Left ventricle myocardium superior (tissue), 1 donor: ENCODE results near the gene MIDN. TPM values are rescaled to one million over a fixed set of nuclear protein-coding genes. Genes with fewer than 3 reads are reported as not detected.

Experiments used
- ATAC-seq: fragments of 200-7000 bp; cut with Tn5 transposase; one replicate; pipeline ENCODE4 v1.9.1; 2020; ENCODE audit warnings: mild to moderate bottlenecking, moderate library complexity
- DNase-seq: peaks from one replicate; pipeline ENCODE4 v3.0.0-alpha.2; 2020
- intact Hi-C: fragments of 100-400 bp; cut with micrococcal nuclease; formaldehyde crosslinking; loops from one replicate; pipeline ENCODE4 v1.11.0; 2022
- total RNA-seq: library from RNA; stranded (reverse); fragmentation: NEBNext Ultra II Directional; extraction: Animal tissue kit (Norgen Biotek cat#: 25700); gene quantifications from one replicate; pipeline ENCODE4 v1.2.1, GENCODE V29; 2021
- donor health status: DM: no; HTN: yes; CAD: no; lungs with severe emphysema.

The MIDN gene
- total RNA-seq, 1 donor from 2014 or later, result 59.7 TPM

DNA sequence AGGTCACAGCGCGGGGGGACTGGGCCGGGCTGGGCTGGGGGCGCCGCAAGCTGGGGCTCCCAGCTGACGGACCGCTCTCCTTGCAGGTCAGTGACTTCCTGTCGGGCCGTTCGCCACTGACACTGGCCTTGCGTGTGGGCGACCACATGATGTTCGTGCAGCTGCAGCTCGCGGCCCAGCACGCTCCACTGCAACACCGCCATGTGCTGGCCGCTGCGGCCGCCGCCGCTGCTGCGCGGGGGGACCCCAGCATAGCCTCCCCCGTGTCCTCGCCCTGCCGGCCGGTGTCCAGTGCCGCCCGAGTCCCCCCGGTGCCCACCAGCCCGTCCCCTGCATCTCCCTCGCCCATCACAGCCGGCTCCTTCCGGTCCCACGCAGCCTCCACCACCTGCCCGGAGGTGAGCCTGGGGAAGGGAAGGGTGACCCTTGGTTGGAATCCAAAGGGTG, 5.7 kb downstream of the MIDN start:
- intact Hi-C loops, result no loop called here
- ATAC-seq, result no peak
- DNase-seq, result peak; percentile 72

GRCh38 chr19:1254530-1255185, 6.3 kb downstream of the MIDN start:
- DNase-seq (peak; percentile 39), ATAC-seq (no peak)
- intact Hi-C loops, result no loop called here

DNA sequence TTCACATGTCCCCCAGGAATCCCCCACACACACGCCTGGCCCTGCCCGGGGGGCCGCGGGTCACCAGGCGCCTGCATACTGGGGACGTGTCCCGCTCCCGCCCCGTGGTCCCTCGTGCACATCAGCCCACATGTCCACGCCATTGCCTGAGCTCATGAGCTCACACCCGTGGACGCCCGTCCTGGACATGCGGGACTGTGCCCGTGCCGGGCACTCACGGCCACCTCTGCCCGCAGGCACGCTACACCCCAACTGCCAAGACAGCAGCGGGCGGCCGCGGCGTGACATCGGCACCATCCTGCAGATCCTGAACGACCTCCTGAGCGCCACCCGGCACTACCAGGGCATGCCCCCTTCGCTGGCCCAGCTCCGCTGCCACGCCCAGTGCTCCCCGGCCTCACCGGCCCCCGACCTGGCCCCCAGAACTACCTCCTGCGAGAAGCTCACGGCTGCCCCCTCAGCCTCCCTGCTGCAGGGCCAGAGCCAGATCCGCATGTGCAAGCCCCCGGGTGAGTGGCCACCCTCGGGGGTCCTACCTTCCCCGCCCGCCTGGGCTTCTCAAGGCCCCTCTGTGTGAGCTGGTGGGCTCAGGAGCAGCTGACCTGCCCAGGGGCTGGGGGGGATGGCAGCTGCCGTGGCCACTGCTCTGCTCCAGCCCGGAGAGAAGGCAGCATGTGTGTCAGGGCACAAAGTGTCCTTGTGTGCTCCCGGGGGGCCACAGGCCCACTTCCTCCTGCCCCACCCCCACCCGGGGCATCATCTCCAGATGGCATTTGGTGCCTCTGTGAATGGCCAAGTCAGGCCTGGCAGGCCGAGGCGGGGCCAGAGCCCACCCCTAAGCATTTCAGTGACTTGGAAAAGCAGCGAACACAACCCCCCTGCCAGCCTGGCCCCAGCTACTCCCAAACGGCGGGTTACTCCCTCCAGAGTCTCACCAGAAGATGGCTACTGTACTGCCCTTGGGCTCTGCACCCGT, 7.1 kb downstream of the MIDN start:
- intact Hi-C loops, result no loop called here
- ATAC-seq (no peak), DNase-seq (peak; percentile 41)

DNA sequence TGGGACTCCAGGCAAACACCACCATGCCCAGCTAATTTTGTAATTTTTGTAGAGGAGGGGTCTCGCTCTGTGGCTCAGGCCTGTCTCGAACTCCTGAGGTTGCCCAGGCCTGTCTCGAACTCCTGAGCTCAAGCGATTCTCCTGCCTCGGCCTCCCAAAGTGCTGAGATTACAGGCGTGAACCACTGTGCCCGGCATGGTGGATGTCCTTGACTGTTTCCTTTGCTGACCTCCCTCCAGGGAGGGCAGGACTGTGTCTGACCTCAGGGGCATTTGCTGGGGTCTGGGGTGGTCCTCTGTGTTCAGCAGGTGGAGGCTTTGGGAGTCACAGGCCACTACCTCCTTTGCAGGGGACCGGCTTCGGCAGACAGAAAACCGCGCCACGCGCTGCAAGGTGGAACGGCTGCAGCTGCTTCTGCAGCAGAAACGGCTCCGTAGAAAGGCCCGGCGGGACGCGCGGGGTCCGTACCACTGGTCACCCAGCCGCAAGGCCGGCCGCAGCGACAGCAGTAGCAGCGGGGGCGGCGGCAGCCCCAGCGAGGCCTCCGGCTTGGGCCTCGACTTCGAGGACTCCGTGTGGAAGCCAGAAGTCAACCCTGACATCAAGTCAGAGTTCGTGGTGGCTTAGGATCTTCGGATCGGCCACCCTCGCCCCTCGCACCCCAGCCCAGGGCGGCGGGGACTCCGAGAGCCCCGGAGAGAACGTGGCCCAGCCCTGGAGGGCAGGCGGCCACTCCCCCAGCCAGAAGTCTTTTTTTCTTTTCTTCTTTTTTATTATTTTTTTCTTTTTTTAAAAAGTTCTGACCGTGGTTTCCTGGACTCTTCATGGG, 8.5 kb downstream of the MIDN start:
- peak; percentile 53 for DNase-seq
- ATAC-seq, result no peak
- intact Hi-C loops, result no loop called here

DNA sequence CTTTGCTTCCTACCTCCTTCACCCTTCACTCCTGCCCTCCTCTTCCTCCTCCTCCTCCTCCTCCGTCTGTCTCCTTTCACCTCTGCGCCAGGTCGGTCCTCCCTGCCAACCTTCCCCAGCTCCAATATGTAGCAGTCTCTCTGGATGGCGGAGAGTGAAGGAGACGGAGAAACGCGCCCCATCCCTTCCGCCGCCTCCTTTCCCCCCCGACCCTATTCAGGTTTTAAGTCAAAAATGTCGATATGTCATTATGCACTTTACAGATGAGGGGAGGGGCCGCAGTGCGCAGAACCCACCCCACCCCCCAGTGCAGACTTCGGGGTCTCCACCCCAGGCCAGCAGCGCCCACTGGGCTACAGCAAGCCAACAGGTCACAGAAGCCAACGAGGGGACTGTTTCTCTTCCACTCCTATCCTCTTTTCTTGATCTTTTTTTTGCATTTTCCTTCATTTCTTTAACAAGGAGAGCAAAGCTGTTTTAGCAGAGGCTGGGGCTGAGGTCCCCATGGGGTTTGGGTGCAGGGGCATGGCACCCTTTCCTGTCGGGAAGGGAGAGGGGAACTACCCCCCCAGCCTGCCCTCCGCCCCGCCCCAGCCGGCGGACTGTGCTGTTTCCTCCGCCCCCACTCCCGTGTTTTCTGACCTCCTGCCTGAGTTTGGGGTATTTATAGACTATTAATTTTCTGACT, 9.2 kb downstream of the MIDN start:
- DNase-seq (no peak), ATAC-seq (no peak)
- intact Hi-C loops, result no loop called here

- ATAC-seq (no peak), DNase-seq (no peak)
- intact Hi-C loops, result no loop called here
Measured at GRCh38 chr19:1258163-1258492, 9.7 kb downstream of the MIDN start.

DNA sequence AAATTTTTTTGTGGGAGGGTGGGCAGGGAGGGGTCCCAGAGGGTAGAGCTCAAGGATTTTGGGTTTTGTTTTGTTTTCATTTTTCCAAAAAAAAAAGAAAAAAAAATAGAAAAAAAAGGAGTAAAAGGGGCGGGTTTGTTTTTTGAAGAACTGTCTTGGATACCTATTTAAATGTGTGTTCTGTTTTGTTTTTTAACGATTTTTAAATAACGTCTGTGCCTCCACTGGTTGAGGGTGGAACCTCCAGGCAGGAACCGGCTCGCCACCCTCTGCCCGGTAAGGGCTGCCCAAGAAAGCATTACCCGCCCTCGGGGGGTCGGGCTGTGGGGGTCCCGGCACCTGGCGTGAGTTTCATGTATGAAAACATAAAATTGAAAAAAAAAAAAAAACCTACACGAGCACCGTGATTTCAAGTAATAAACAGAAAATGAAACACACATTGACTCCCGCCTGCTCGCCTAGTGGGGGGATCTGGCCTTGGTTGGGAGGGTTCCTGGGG, 10.4 kb downstream of the MIDN start:
- intact Hi-C loops, result no loop called here
- ATAC-seq (no peak), DNase-seq (no peak)

GRCh38 chr19:1259206-1259875, 11.0 kb downstream of the MIDN start:
- peak; percentile 28 for ATAC-seq
- intact Hi-C loops, result no loop called here
- peak; percentile 85 for DNase-seq

DNA sequence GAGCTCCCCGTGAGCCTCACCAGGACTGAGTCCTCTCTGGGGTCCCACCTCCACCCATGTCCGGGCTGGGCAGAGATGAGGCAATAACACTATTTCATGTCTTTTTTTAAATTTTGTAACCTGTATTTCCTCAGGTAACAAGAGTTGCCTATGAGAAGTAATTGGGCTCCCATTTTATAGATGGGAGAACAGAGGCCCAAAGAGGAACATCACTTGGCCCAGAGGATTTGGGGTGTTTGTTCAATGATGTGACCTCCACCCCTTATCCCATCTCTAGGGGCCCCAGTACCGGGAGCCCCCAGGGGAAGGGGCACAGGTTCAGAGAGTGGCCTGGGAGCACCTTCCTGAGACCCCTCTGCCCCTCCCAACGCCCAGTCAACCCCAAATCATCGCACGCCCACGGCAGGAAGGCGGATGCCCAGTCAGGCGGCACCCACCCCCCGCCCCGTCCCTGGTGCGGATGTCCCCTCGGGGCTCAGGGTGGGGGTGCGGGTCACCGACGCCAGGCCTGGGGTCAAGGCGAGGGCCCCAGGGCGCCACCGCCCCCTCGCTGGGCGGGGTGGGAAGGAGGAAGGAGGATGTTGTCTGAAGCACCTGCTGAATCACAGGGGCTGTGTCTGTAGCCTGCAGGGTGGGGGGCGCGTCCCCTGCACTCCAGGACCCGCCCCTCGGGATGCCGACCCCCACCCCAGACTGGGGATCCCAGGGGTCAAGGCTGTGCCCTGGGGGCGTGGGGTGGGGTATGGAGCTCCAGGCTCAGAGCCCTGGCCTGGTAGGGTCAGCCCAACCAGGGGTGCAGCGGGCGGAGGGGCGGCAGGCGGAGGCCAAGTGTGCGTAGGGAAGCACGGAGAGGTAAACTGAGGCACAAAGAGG, 11.7 kb downstream of the MIDN start:
- ATAC-seq (no peak), DNase-seq (peak; percentile 57)
- intact Hi-C loops, result no loop called here

DNA sequence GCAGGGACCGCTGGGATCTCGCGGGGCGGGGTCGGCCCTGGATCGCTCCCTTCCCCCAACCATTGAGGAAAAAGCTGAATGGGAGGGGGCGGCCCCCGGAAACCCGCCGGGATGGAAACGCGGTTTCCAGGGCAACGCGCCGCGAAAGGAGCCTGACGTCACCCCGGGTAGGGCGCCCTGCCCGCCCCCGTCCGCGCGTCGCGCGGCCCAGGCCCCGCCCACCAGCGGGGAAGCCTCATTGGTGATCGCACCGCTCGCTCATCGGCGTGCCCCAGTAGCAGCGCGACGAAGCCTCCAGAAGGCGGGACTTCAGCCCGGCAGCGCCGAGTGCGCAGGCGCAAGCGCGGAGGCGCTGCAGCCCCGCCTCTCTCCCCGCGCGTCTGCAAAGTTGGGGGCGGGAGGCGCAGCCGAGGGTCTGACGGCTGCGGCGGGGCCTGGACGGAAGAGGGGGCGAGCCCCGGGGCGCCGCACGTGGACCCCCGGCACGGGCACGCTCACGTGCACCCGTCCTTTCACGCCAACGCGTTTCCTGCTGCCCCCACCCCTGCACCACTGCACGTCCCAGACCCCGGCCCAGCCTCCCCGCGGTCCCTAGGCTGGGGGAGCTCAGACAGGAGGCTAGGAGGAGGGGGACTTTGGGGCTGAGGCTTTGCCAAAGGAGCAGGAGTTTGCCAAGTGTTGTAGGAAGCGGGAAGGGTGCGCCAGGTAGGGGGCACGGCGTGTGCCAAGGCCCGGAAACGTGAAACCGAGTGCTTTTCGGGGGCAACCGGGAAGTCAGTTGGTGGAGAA, 12.6 kb downstream of the MIDN start:
- peak; percentile 80 for ATAC-seq
- peak; percentile 98 for DNase-seq
- intact Hi-C loops, result no loop called here

- intact Hi-C loops, result no loop called here
- DNase-seq (peak; percentile 54), ATAC-seq (no peak)
Measured at GRCh38 chr19:1261538-1261797, 13.1 kb downstream of the MIDN start.

- ATAC-seq, result peak; percentile 37
- peak; percentile 84 for DNase-seq
- intact Hi-C loops, result no loop called here
Measured at GRCh38 chr19:1261798-1262622, 13.6 kb downstream of the MIDN start.

GRCh38 chr19:1262623-1263123, 14.3 kb downstream of the MIDN start:
- intact Hi-C loops, result no loop called here

DNA sequence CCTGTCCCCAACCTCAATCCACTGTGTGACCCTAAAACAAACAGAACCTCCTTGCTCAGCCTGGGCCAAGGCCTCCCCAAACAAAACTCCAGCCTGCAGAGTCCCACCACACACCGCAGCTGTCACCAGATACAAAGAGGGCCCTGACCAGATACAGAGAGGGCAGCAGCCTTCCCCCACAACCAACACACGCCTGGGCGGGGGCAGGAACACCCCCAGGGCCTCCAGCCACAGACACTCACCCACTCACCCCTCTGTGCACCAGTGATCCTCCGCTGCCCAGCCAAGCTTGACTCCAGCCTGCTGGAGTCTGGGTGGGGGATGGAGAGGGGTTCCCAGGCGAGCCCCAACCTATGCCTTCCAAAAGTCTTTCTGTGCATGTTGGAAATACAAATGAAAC, 14.8 kb downstream of the MIDN start:
- intact Hi-C loops, result no loop called here
- no peak for ATAC-seq
- DNase-seq, result no peak

More at GRCh38 chr19:1262623-1263123, 14.3 kb downstream of the MIDN start:
- DNase-seq, result peak; percentile 38
- ATAC-seq, result no peak

DNA sequence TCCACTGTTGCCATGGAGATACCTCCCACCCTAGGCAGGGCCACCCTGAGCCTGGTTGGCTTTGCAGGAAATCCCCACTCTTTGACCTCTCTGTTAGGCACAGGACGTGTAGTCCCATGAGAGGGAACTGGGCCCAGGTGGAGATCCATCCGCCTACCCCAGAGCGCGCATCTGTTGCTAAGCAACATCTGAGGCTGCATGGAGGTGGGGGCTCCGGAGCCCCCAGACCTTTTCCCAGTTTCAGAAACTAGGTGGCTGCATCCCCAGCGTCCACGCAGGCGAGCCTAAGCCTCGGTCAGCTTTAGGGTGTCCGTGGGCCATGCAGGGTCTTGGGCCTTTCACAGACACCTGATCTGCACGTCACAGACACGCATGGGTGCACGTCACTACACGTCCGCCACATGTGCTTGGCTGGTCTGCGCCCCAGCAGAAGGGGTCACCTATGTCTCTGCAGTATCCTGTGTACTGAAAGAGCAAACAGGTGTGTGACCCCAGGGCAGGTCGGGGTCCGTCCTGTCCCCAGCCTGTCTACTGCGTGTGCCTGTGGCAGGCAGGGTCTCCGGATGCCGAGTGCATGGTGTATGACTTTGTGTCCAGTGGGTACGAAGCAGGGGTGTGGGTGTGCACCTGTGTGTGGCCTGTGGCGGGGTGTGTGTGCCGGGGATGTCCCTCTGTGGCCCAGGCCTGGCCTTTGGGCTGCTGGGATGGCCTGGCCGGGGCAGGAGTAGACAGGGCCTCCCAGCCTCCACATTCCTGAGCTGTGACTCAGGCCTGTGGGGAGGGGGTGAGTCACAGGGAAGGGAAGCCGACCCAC, 16.6 kb downstream of the MIDN start:
- peak; percentile 2 for ATAC-seq
- peak; percentile 79 for DNase-seq
- intact Hi-C loops, result no loop called here
